Right lobe of liver (tissue), 4 donors: ENCODE results near the gene TPO.

Experiments
- CTCF ChIP-seq, 4 donors: fragments of 200-600 bp in 3 of 4; fragments of 450-650 bp in 1 of 4; IDR thresholded peaks; one replicate each; pipeline versions ENCODE4 v1.5.1 to v1.8.0; 2016 to 2022; ENCODE audit warnings: antibody characterized with exemption in 4 of 4, mild to moderate bottlenecking in 2 of 4
- POLR2A ChIP-seq: fragments of 450-650 bp; IDR thresholded peaks from one replicate; pipeline ENCODE4 v1.6.1; 2017; ENCODE audit warnings: antibody characterized with exemption, mild to moderate bottlenecking
- donor health status: DM: no; HTN: no; CAD: no.
- donor health status: DM: no; HTN: no; CAD: no.
- donor health status: DM: no; HTN: yes; CAD: no.

GRCh38 chr2:1436369-1436768, 23.1 kb downstream of the TPO start:
- TF ChIP-seq CTCF (IDR thresholded peaks at IDR 0.05) (no peak), POLR2A (no peak)
